Liver (tissue), 3 donors: ENCODE results near the gene NLK.

Experiments used
- ATF3 ChIP-seq: IDR thresholded peaks from 2 replicates; pipeline ENCODE4 v1.6.1; 2016; ENCODE audit warnings: antibody characterized with exemption
- CTCF ChIP-seq: fragments of 150-350 bp; IDR thresholded peaks from 2 replicates; pipeline ENCODE4 v1.5.1; 2017; ENCODE audit warnings: improper control_type of control experiment, low read depth, low read length; ENCODE audit not compliant: missing input control
- EGR1 ChIP-seq, 2 donors: IDR thresholded peaks; 2 replicates each; pipeline ENCODE4 v1.6.1; 2016 to 2018; ENCODE audit warnings: antibody characterized with exemption in 2 of 2, low read depth in 2 of 2
- GABPA ChIP-seq, 2 donors: IDR thresholded peaks in 1 of 2; conservative IDR thresholded peaks in 1 of 2; 2 replicates each; pipeline ENCODE4 v1.6.1; 2016; ENCODE audit warnings: antibody characterized with exemption in 2 of 2, mild to moderate bottlenecking in 1 of 2, moderate library complexity in 1 of 2
- JUND ChIP-seq, 2 donors: IDR thresholded peaks; 2 replicates each; pipeline ENCODE4 v1.6.1; 2016; ENCODE audit warnings: antibody characterized with exemption in 2 of 2
- MAX ChIP-seq: IDR thresholded peaks from 2 replicates; pipeline ENCODE4 v1.6.1; 2016; ENCODE audit warnings: antibody characterized with exemption
- NR2F2 ChIP-seq: IDR thresholded peaks from 2 replicates; pipeline ENCODE4 v1.6.1; 2016; ENCODE audit warnings: antibody characterized with exemption
- RAD21 ChIP-seq, 2 donors: IDR thresholded peaks; 2 replicates each; pipeline ENCODE4 v1.6.1; 2016; ENCODE audit warnings: antibody characterized with exemption in 2 of 2, mild to moderate bottlenecking in 2 of 2
- REST ChIP-seq: IDR thresholded peaks from 2 replicates; pipeline ENCODE4 v1.6.1; 2016; ENCODE audit warnings: antibody characterized with exemption, mild to moderate bottlenecking
- RXRA ChIP-seq, 2 donors: IDR thresholded peaks; 2 replicates each; pipeline ENCODE4 v1.6.1; 2017 to 2018; ENCODE audit warnings: antibody characterized with exemption in 2 of 2, mild to moderate bottlenecking in 1 of 2
- SP1 ChIP-seq: IDR thresholded peaks from 2 replicates; pipeline ENCODE4 v1.6.1; 2018; ENCODE audit warnings: antibody characterized with exemption, mild to moderate bottlenecking
- TAF1 ChIP-seq: conservative IDR thresholded peaks from 2 replicates; pipeline ENCODE4 v1.6.1; 2016; ENCODE audit warnings: antibody characterized with exemption, mild to moderate bottlenecking
- YY1 ChIP-seq: IDR thresholded peaks from 2 replicates; pipeline ENCODE4 v1.6.1; 2016; ENCODE audit warnings: antibody characterized with exemption, mild to moderate bottlenecking
- ZBTB33 ChIP-seq: IDR thresholded peaks from 2 replicates; pipeline ENCODE4 v1.6.1; 2016; ENCODE audit warnings: antibody characterized with exemption
- donor health status: healthy.
- donor health status: healthy.

- no peak for TF ChIP-seq CTCF
- no peak for TF ChIP-seq MAX
- no peak for TF ChIP-seq SP1
- no peak for TF ChIP-seq ZBTB33
- TF ChIP-seq YY1: no peak
- TF ChIP-seq RAD21 (IDR thresholded peaks at IDR 0.05): no peak
- no peak for TF ChIP-seq REST
- no peak for TF ChIP-seq GABPA (IDR thresholded peaks at IDR 0.05 in 1 of 2, conservative IDR thresholded peaks at IDR 0.05 in 1 of 2)
- no peak for TF ChIP-seq ATF3
- no peak for TF ChIP-seq EGR1 (IDR thresholded peaks at IDR 0.05; ENCODE audit: low read depth in 2 of 2)
- TF ChIP-seq JUND (IDR thresholded peaks at IDR 0.05): no peak
- no peak for TF ChIP-seq TAF1
- no peak for TF ChIP-seq RXRA (IDR thresholded peaks at IDR 0.05)
- TF ChIP-seq NR2F2: no peak
These were observed 99.3 kb downstream of the NLK start for GRCh38 chr17:28141773-28142172.
